ENCODE results near the gene HID1. TPM values are rescaled to one million over a fixed set of nuclear protein-coding genes. Genes with fewer than 3 reads are reported as not detected.

Gene HID1
- total and polyA plus RNA-seq, 2 of the 4 experiments (the other 2 are of a cell fraction): 0.18 to 1.7 TPM

- Histone ChIP-seq H3K4me2 (ENCODE audit: low read depth, low read length) (no peak overlapping the region), H3K36me3 (ENCODE audit: control insufficient read depth, insufficient read depth, low read length) (no peaks in the 10 kb centered on the region), H3K9me3 (ENCODE audit: control insufficient read depth, insufficient read depth, low read length) (no peaks in the 10 kb centered on the region), H3K4ac (ENCODE audit: low read depth, low read length) (no peak overlapping the region), H4K5ac (ENCODE audit: low read depth, low read length) (no peak overlapping the region), H3K56ac (ENCODE audit: extremely low read depth, insufficient read depth, low read length) (no peak overlapping the region), H2AFZ (replicated peaks; ENCODE audit: low read length, poor library complexity) (no peak overlapping the region), H3K27me3 (ENCODE audit: control insufficient read depth, insufficient read depth, low read length) (peaks cover 52% of the 10 kb centered on the region), H3K4me1 (ENCODE audit: control insufficient read depth, insufficient read depth, low read length) (no peaks in the 10 kb centered on the region), H3K27ac (ENCODE audit: insufficient read depth, low read length) (no peak overlapping the region), H2BK15ac (ENCODE audit: low read depth, low read length) (no peak overlapping the region), H3K79me1 (ENCODE audit: low read depth in 1 of 2, low read length in 2 of 2) (no peaks in the 10 kb centered on the region), H2BK20ac (ENCODE audit: low read depth, low read length) (no peak overlapping the region), H3K9me1 (ENCODE audit: insufficient read depth, low read length) (no peaks in the 10 kb centered on the region), H3K4me3 (ENCODE audit: insufficient read depth, low read depth, low read length) (no peak overlapping the region), H3K23ac (ENCODE audit: low read depth, low read length) (no peak overlapping the region), H2AK5ac (ENCODE audit: low read depth, low read length) (no peak overlapping the region), H4K20me1 (ENCODE audit: insufficient read depth, low read length) (no peaks in the 10 kb centered on the region), H2AK9ac (replicated peaks; ENCODE audit: low read depth, low read length, poor library complexity) (no peak overlapping the region), H4K91ac (ENCODE audit: insufficient read depth, low read depth, low read length) (no peak overlapping the region), H4K8ac (ENCODE audit: low read depth in 2 of 2, low read length in 2 of 2) (no peak overlapping the region), H3K18ac (ENCODE audit: low read depth, low read length) (no peak overlapping the region), H3K14ac (replicated peaks; ENCODE audit: low read depth, low read length) (no peak overlapping the region), H2BK5ac (ENCODE audit: low read depth, low read length, poor library complexity, severe bottlenecking) (no peak overlapping the region), H2BK120ac (ENCODE audit: low read depth, low read length) (no peak overlapping the region), H3K9ac (ENCODE audit: low read depth, low read length) (no peak overlapping the region)
- BruUV-seq (replicated peaks): no TSS peak
- 60% methylated on average over 1 of the region's 8 CpGs; no CpG with 5 or more reads in 1 of the 2 experiments for WGBS, 2 experiments (ENCODE audit: extremely low coverage in 2 of 2, insufficient read length in 1 of 2)
- ChIA-PET CTCF (no interaction called here), POLR2A (ENCODE audit: unreplicated experiment) (no interaction called here)
- in situ Hi-C loops (cut with MboI; ENCODE audit: low sequenced_read_pairs): loop anchor here (10.0 kb wide), 1 partner anchor 205 kb away; the partner anchor contains the start of gene NHERF1
- intact Hi-C loops (cut with micrococcal nuclease): no loop called here
- DNase-seq (no peak), ATAC-seq (ENCODE audit: low read depth) (no peak)
- TF ChIP-seq RFX5 (IDR thresholded peaks at IDR 0.05; ENCODE audit: low read depth, low read length) (no peak), CEBPB (IDR thresholded peaks at IDR 0.05; ENCODE audit: low read depth, low read length) (no peak), RAD21 (IDR thresholded peaks at IDR 0.05; ENCODE audit: low read length) (no peak), MAFK (IDR thresholded peaks at IDR 0.05; ENCODE audit: low read depth, low read length) (no peak), RCOR1 (IDR thresholded peaks at IDR 0.05; ENCODE audit: insufficient replicate concordance, low read length) (no peak), CTCF (conservative IDR thresholded peaks at IDR 0.05; ENCODE audit: low read depth, low read length) (no peak), CHD1 (IDR thresholded peaks at IDR 0.05; ENCODE audit: low read depth, low read length) (no peak), SMC3 (IDR thresholded peaks at IDR 0.05; ENCODE audit: low read depth, low read length) (no peak), MAZ (IDR thresholded peaks at IDR 0.05; ENCODE audit: borderline replicate concordance, low read depth, low read length) (no peak), MXI1 (IDR thresholded peaks at IDR 0.05; ENCODE audit: borderline replicate concordance, low read depth, low read length) (no peak)
- TF ChIP-seq, protein P1, sequence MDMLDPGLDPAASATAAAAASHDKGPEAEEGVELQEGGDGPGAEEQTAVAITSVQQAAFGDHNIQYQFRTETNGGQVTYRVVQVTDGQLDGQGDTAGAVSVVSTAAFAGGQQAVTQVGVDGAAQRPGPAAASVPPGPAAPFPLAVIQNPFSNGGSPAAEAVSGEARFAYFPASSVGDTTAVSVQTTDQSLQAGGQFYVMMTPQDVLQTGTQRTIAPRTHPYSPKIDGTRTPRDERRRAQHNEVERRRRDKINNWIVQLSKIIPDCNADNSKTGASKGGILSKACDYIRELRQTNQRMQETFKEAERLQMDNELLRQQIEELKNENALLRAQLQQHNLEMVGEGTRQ (IDR thresholded peaks at IDR 0.05; ENCODE audit: low read depth, low read length): no peak
- dilution Hi-C loops (cut with HindIII; ENCODE audit: low sequenced_read_pairs, unreplicated experiment): no loop called here
Observed at GRCh38 chr17:74950207-74950606, 22.4 kb downstream of the HID1 start.
